ACC112 (cell line): Measurements from ENCODE around the gene EIF4G3.
"Not testable (repeated sequence)": the region's sequence is repeated elsewhere in the genome, so short reads cannot be mapped to it uniquely, and the experiment has no call there.

ENCODE experiments used
- H2AFZ ChIP-seq: fragments of 200-600 bp; sonication (generic); one replicate; pipeline ENCODE4 v1.6.0; 2017; ENCODE audit warnings: antibody characterized with exemption, low read length; ENCODE audit not compliant: unreplicated experiment
- H3K27ac ChIP-seq: fragments of 200-600 bp; sonication (generic); 2 replicates; pipeline ENCODE4 v1.5.1; 2014; ENCODE audit warnings: low read depth, mild to moderate bottlenecking, antibody characterized with exemption, low read length, moderate library complexity
- H3K27me3 ChIP-seq: fragments of 200-600 bp; sonication (generic); 2 replicates; pipeline ENCODE4 v1.6.1; 2014; ENCODE audit warnings: mild to moderate bottlenecking, antibody characterized with exemption, low read length, moderate library complexity, mixed read lengths; ENCODE audit not compliant: insufficient read depth
- H3K36me3 ChIP-seq: fragments of 200-600 bp; sonication (generic); 2 replicates; pipeline ENCODE4 v1.6.1; 2016; ENCODE audit warnings: mild to moderate bottlenecking, antibody characterized with exemption, low read length, moderate library complexity, mixed read lengths; ENCODE audit not compliant: insufficient read depth
- H3K4me1 ChIP-seq: fragments of 200-600 bp; sonication (generic); one replicate; pipeline ENCODE4 v1.6.1; 2016; ENCODE audit warnings: low read length, mixed read lengths; ENCODE audit not compliant: insufficient read depth, unreplicated experiment, control insufficient read depth
- H3K4me3 ChIP-seq: fragments of 200-600 bp; sonication (generic); 2 replicates; pipeline ENCODE4 v1.5.1; 2014; ENCODE audit warnings: mild to moderate bottlenecking, low read depth, low read length
- H3K79me2 ChIP-seq: fragments of 200-600 bp; sonication (generic); one replicate; pipeline ENCODE4 v1.6.0; 2016; ENCODE audit warnings: low read length; ENCODE audit not compliant: control insufficient read depth, unreplicated experiment, insufficient read depth

The EIF4G3 gene

DNA sequence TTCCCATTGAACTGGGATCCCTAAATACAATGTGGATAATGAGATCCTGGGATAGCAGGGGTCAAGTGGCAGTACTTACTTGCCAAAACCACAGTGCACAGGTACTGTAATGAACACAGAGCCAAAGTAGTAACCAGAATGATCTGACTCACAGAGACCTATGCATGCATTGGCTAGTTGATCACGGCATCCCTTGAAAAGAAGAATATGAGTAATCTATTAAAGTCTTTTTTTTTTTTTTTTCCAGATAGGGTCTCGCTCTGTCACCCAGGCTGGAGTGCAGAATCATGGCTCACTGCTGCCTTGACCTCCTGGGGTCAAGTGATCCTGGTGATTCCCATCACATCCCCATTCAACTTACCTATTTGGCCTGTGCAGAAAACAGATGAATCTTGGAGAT is 29.4 kb upstream of the EIF4G3 start:
- H3K27me3 ChIP-seq, result no peaks in the 10 kb centered on the region

DNA sequence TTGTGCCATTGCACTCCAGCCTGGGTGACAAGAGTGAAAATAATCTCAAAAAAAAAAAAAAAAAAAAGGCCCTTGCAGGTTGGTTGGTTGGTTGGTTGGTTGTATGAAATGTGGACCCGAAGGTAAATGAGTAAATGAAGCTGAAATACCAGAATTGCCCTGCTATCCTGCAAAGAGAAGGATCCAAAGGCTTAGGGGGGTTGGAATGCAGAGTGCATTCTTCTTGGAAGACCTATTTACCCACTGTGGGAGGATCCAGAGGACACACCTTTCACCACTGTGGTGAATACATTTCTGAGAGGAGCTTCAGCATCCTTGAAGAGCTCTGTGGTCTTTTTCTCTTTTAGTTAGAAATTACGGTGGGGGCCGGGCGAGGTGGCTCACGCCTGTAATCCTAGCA is 28.7 kb upstream of the EIF4G3 start:
- H3K4me3 ChIP-seq, result no peak overlapping the region
- no peaks in the 10 kb centered on the region for H3K27me3 ChIP-seq
- H3K27ac ChIP-seq, result no peak overlapping the region
- no peaks in the 10 kb centered on the region for H3K36me3 ChIP-seq
- no peaks in the 10 kb centered on the region for H3K79me2 ChIP-seq
- H3K4me1 ChIP-seq, result peaks cover 8% of the 10 kb centered on the region
- no peak overlapping the region for H2AFZ ChIP-seq

More for the DNA sequence above, 29.4 kb upstream of the EIF4G3 start:
- H3K4me3 ChIP-seq, result no peak overlapping the region
- H3K36me3 ChIP-seq, result no peaks in the 10 kb centered on the region
- no peak overlapping the region for H2AFZ ChIP-seq
- no peaks in the 10 kb centered on the region for H3K79me2 ChIP-seq
- H3K27ac ChIP-seq, result no peak overlapping the region
- H3K4me1 ChIP-seq, result peaks cover 3% of the 10 kb centered on the region

DNA sequence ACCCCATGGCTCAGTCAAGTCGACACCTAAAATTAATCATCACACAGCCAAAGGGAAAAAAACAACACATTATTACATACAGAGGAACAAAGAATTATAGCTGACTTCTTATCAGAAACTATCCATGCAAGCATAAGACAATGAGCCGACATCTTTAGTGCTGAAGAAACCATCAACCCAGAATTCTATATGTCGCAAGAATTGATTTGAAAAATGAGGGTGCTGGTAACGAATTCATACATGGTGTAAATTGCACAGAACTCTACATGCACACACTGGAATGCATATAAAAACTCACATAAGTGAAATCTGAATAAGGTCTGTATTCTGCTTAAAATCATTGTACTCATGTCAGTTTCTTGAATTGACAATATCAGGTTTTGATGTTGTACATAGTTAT is 25.0 kb upstream of the EIF4G3 start:
- H2AFZ ChIP-seq, result no peak overlapping the region
- H3K36me3 ChIP-seq, result no peaks in the 10 kb centered on the region
- H3K27me3 ChIP-seq, result no peaks in the 10 kb centered on the region
- H3K4me1 ChIP-seq, result peaks cover 8% of the 10 kb centered on the region
- H3K79me2 ChIP-seq, result no peaks in the 10 kb centered on the region
- H3K27ac ChIP-seq, result no peak overlapping the region
- no peak overlapping the region for H3K4me3 ChIP-seq

DNA sequence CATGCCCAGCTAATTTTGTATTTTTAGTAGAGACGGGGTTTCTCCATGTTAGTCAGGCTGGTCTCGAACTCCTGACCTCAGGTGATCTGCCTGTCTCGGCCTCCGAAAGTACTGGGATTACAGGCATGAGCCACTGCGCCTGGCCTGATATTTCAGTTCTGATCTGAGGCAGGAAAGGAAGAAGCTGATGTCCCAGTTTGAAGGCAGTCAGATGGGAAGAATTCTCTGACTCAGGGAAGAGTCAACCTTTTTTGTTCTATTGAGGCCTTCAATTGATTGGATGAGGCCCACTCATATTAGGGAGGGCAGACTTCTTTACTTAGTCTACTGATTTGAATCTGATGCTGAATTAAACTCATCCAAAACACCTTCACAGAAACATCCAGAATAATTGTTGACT is 24.5 kb upstream of the EIF4G3 start:
- H3K27ac ChIP-seq, result 0 out of 2 replicates have a peak overlapping the region, but pooled peaks have one; percentile 24
- H3K36me3 ChIP-seq, H3K79me2 ChIP-seq, H3K27me3 ChIP-seq, H3K4me3 ChIP-seq, H3K4me1 ChIP-seq, H2AFZ ChIP-seq: not testable (repeated sequence)

GRCh38 chr1:21200767-21201166 is 24.1 kb upstream of the EIF4G3 start:
- Histone ChIP-seq H2AFZ (no peak overlapping the region), H3K27me3 (no peaks in the 10 kb centered on the region), H3K36me3 (no peaks in the 10 kb centered on the region), H3K4me3 (no peak overlapping the region), H3K79me2 (no peaks in the 10 kb centered on the region), H3K4me1 (peaks cover 8% of the 10 kb centered on the region), H3K27ac (0 out of 2 replicates have a peak overlapping the region, but pooled peaks have one; percentile 24)

GRCh38 chr1:21198929-21199328 is 22.2 kb upstream of the EIF4G3 start:
- Histone ChIP-seq H3K27me3 (no peaks in the 10 kb centered on the region), H3K27ac (no peak overlapping the region), H2AFZ (no peak overlapping the region), H3K4me3 (no peak overlapping the region), H3K4me1 (peaks cover 12% of the 10 kb centered on the region), H3K36me3 (no peaks in the 10 kb centered on the region), H3K79me2 (no peaks in the 10 kb centered on the region)

DNA sequence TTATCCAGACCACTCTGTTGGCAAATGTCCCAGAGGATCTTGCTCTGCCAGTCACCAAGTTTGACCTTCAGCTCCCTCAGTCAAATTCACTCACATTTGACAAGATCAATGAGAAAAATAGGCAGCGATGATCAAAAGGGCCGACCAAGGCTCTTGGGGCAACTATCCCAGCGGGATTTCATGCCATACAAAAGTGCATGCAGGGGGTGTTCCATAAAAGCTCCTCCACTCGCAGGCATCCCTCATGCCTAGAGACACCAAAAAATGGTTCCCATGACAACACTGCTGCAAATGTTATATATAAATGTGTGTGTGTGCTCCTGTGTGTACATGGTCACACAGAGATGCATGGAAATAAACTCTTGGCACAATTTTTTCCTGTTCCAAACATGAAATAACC is 16.2 kb upstream of the EIF4G3 start:
- no peaks in the 10 kb centered on the region for H3K79me2 ChIP-seq
- no peaks in the 10 kb centered on the region for H3K27me3 ChIP-seq

DNA sequence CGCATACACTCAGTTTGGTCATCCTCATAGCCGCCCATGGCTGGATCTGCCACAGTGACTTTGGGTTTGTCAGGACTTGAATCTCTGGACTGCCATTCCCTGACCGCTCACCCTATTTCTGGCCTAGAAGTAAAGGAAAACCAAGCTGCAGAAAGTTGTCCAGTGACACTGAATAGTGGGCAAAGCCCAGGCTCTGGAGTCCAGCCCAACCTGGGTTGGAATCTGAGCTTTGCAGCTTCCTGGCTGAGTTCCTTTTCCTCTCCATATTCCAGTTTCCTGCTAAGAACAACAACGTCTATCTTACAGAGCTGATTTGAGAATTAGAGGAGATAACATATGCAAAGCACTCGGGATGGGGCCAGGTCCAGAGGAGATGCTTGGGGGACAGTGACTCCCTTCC is 15.6 kb upstream of the EIF4G3 start:
- Histone ChIP-seq H3K79me2 (no peaks in the 10 kb centered on the region), H2AFZ (no peak overlapping the region), H3K27ac (no peak overlapping the region), H3K4me1 (peaks cover 4% of the 10 kb centered on the region), H3K36me3 (no peaks in the 10 kb centered on the region), H3K27me3 (no peaks in the 10 kb centered on the region), H3K4me3 (no peak overlapping the region)

More for the DNA sequence above, 16.2 kb upstream of the EIF4G3 start:
- H3K27ac ChIP-seq, result no peak overlapping the region
- H3K4me1 ChIP-seq, result peaks cover 4% of the 10 kb centered on the region
- no peak overlapping the region for H3K4me3 ChIP-seq
- H2AFZ ChIP-seq, result no peak overlapping the region
- no peaks in the 10 kb centered on the region for H3K36me3 ChIP-seq

DNA sequence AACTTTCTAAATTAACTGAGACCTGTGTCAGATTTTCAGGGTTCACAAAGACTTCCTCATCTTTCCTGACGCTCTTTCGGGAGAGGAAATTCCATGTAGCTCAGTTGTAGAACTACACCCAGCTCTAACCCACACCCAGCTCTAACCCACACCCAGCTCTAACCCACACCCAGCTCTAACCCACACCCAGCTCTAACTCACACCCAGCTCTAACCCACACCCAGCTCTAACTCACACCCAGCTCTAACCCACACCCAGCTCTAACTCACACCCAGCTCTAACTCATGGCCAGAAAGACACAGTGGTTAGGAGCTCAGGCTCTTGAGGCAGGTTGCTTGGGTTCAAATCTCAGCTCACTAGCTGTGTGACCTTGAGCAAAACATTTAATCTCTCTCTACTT is 14.1 kb upstream of the EIF4G3 start:
- not testable (repeated sequence) for H3K27ac ChIP-seq, H3K27me3 ChIP-seq, H3K36me3 ChIP-seq, H3K4me1 ChIP-seq, H2AFZ ChIP-seq, H3K79me2 ChIP-seq, H3K4me3 ChIP-seq

- H3K79me2 ChIP-seq, result no peaks in the 10 kb centered on the region
- H3K27ac ChIP-seq, result no peak overlapping the region
- no peak overlapping the region for H2AFZ ChIP-seq
- no peak overlapping the region for H3K4me3 ChIP-seq
- no peaks in the 10 kb centered on the region for H3K27me3 ChIP-seq
- no peaks in the 10 kb centered on the region for H3K36me3 ChIP-seq
- H3K4me1 ChIP-seq, result peaks cover 3% of the 10 kb centered on the region
Measured at GRCh38 chr1:21189906-21190500, 13.3 kb upstream of the EIF4G3 start.

- no peak overlapping the region for H3K4me3 ChIP-seq
- H3K36me3 ChIP-seq, result no peaks in the 10 kb centered on the region
- H3K27ac ChIP-seq, result no peak overlapping the region
- H3K4me1 ChIP-seq, result no peaks in the 10 kb centered on the region
- no peak overlapping the region for H2AFZ ChIP-seq
- no peaks in the 10 kb centered on the region for H3K27me3 ChIP-seq
- H3K79me2 ChIP-seq, result no peaks in the 10 kb centered on the region
Measured at GRCh38 chr1:21189421-21189820, 12.7 kb upstream of the EIF4G3 start.
